ENCODE measurements around the gene GRIN2A. TPM values are rescaled to one million over a fixed set of nuclear protein-coding genes. Genes with fewer than 3 reads are reported as not detected.

GRIN2A gene
- polyA plus RNA-seq, 1 donor (not counting 4 experiments of a cell fraction or from before 2014, with no cell fraction given), result 0.01 TPM

DNA sequence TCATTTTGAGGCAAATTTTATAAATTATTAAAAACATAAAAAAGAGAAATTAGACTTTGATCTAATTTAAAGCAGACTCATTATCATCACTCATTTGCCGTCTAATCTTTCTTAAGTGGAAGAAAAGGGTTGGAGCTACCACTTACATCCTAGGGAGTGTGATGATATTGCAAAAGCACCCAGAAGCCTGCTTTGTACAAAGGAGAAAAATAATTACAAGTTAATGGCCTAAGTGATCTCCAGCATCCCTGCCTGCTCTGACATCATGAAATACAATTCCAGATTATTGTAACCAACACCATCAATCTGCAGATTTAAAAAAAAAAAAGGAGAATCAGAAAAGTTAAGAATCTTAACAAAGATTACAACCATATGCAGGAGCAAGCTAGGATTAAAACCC is 260.2 kb downstream of the GRIN2A start:
- FAIRE-seq (no peak), DNase-seq (ENCODE audit: low read depth, low spot score) (no peak)
- Histone ChIP-seq H3K79me2 (ENCODE audit: control insufficient read depth, insufficient read depth, low read length) (no peaks in the 10 kb centered on the region), H3K9me3 (ENCODE audit: control insufficient read depth, low read depth, low read length) (no peaks in the 10 kb centered on the region), H3K4me1 (ENCODE audit: control insufficient read depth, extremely low read depth, insufficient read depth, low read length) (no peaks in the 10 kb centered on the region), H3K9me1 (ENCODE audit: control insufficient read depth, extremely low read depth, insufficient read depth, low read length) (no peaks in the 10 kb centered on the region), H3K27me3 (ENCODE audit: control insufficient read depth, extremely low read depth, insufficient read depth, low read length) (no peaks in the 10 kb centered on the region), H4K20me1 (ENCODE audit: control insufficient read depth, extremely low read depth, insufficient read depth, low read length) (no peaks in the 10 kb centered on the region), H3K4me3 (ENCODE audit: control insufficient read depth in 2 of 3, extremely low read depth in 1 of 3, insufficient read depth in 2 of 3, low read depth in 1 of 3, low read length in 3 of 3) (no peak overlapping the region), H2AFZ (ENCODE audit: control insufficient read depth, low read length) (no peak overlapping the region), H3K4me2 (ENCODE audit: control insufficient read depth, extremely low read depth, insufficient read depth, low read depth, low read length) (no peak overlapping the region), H3K27ac (ENCODE audit: control insufficient read depth, insufficient read depth, low read length) (no peak overlapping the region), H3K36me3 (ENCODE audit: control insufficient read depth in 2 of 2, extremely low read depth in 1 of 2, insufficient read depth in 2 of 2, low read length in 2 of 2) (no peaks in the 10 kb centered on the region), H3K9ac (ENCODE audit: control insufficient read depth, extremely low read depth, insufficient read depth, low read length) (no peak overlapping the region)
- no peak for TF ChIP-seq CTCF (optimal IDR thresholded peaks at IDR 0.05 in 1 of 3, IDR thresholded peaks at IDR 0.05 in 1 of 3, conservative IDR thresholded peaks at IDR 0.05 in 1 of 3; ENCODE audit: extremely low read depth in 1 of 3, insufficient read depth in 2 of 3, low read length in 3 of 3)
- no peak for TF ChIP-seq EZH2 (IDR thresholded peaks at IDR 0.05; ENCODE audit: low read length)
- dilution Hi-C loops (cut with MboI; ENCODE audit: extremely low pct_ligation_motif_present, low sequenced_read_pairs), result no loop called here

GRCh38 chr16:9919460-9919859 is 262.8 kb downstream of the GRIN2A start:
- TF ChIP-seq EZH2 (IDR thresholded peaks at IDR 0.05; ENCODE audit: low read length) (no peak), CTCF (optimal IDR thresholded peaks at IDR 0.05 in 1 of 3, IDR thresholded peaks at IDR 0.05 in 1 of 3, conservative IDR thresholded peaks at IDR 0.05 in 1 of 3; ENCODE audit: extremely low read depth in 1 of 3, insufficient read depth in 2 of 3, low read length in 3 of 3) (no peak)
- Histone ChIP-seq H3K79me2 (ENCODE audit: control insufficient read depth, insufficient read depth, low read length) (no peaks in the 10 kb centered on the region), H3K27ac (ENCODE audit: control insufficient read depth, insufficient read depth, low read length) (no peak overlapping the region), H3K9ac (ENCODE audit: control insufficient read depth, extremely low read depth, insufficient read depth, low read length) (no peak overlapping the region), H3K4me2 (ENCODE audit: control insufficient read depth, extremely low read depth, insufficient read depth, low read depth, low read length) (no peak overlapping the region), H3K9me1 (ENCODE audit: control insufficient read depth, extremely low read depth, insufficient read depth, low read length) (no peaks in the 10 kb centered on the region), H3K4me1 (ENCODE audit: control insufficient read depth, extremely low read depth, insufficient read depth, low read length) (no peaks in the 10 kb centered on the region), H3K36me3 (ENCODE audit: control insufficient read depth in 2 of 2, extremely low read depth in 1 of 2, insufficient read depth in 2 of 2, low read length in 2 of 2) (no peaks in the 10 kb centered on the region), H4K20me1 (ENCODE audit: control insufficient read depth, extremely low read depth, insufficient read depth, low read length) (no peaks in the 10 kb centered on the region), H3K4me3 (ENCODE audit: control insufficient read depth in 2 of 3, extremely low read depth in 1 of 3, insufficient read depth in 2 of 3, low read depth in 1 of 3, low read length in 3 of 3) (no peak overlapping the region), H3K27me3 (ENCODE audit: control insufficient read depth, extremely low read depth, insufficient read depth, low read length) (no peaks in the 10 kb centered on the region), H3K9me3 (ENCODE audit: control insufficient read depth, low read depth, low read length) (no peaks in the 10 kb centered on the region), H2AFZ (ENCODE audit: control insufficient read depth, low read length) (no peak overlapping the region)
- FAIRE-seq, result no peak
- dilution Hi-C loops (cut with MboI; ENCODE audit: extremely low pct_ligation_motif_present, low sequenced_read_pairs), result no loop called here
- no peak for DNase-seq (ENCODE audit: low read depth, low spot score)

Data from keratinocyte (primary cell).